GM12891 (cell line): Measurements from ENCODE around the gene GALK2.

Source experiments
- PAX5 ChIP-seq: IDR thresholded peaks from 2 replicates; pipeline ENCODE4 v1.6.1; 2011; ENCODE audit warnings: low read length, moderate library complexity, mild to moderate bottlenecking; ENCODE audit not compliant: insufficient read depth, severe bottlenecking
- POLR2A ChIP-seq: IDR thresholded peaks from 2 replicates; pipeline ENCODE4 v1.6.1; 2011; ENCODE audit warnings: low read depth, low read length, control low read depth
- POLR2AphosphoS5 ChIP-seq: IDR thresholded peaks from 2 replicates; pipeline ENCODE4 v1.6.1; 2011; ENCODE audit warnings: low read depth, low read length, control low read depth
- SPI1 ChIP-seq: IDR thresholded peaks from 2 replicates; pipeline ENCODE4 v1.6.1; 2011; ENCODE audit warnings: low read depth, low read length, control low read depth
- TAF1 ChIP-seq: IDR thresholded peaks from 2 replicates; pipeline ENCODE4 v1.6.1; 2011; ENCODE audit warnings: low read depth, low read length, control low read depth

DNA sequence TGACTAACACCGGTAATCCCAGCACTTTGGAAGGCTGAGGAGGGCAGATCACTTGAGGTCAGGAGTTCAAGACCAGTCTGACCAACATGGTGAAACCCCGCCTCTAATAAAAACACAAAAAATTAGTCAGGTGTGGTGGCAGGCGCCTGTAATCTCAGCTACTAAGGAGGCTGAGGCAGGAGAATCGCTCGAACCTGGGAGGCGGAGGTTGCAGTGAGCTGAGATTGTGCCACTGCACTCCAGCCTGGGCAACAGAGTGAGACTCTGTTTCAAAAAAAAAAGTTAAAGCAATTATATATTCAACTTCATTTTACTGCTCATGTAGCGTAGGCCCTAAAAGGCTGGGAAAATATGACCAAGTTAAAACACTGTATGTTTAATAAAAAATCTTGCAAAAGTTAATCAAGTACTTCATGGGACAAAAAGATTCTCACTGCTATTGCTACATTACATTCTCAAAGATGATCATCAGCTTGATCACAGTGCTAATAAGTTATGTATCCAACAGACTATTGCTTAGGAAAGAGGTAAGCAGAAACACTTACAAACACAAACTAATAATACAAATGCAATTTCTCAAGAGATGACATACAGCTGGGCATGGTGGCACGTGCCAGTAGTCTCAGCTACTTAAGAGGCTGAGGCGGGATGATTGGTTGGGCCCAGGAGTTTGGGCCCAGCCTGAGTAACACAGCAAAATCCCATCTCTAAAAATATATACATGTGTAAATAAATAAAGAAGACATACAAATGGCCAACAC lies 17.3 kb upstream of the GALK2 start:
- TF ChIP-seq POLR2AphosphoS5 (no peak), TAF1 (no peak), POLR2A (no peak), SPI1 (no peak), PAX5 (no peak)
